ENCODE results near the gene TPRG1L. TPM values are rescaled to one million over a fixed set of nuclear protein-coding genes. Genes with fewer than 3 reads are reported as not detected.

TPRG1L gene
- total and polyA plus RNA-seq, 2 of the 4 experiments (the other 2 are of a cell fraction) = 25.3 to 39.5 TPM

- no peak overlapping the region for H3K27ac ChIP-seq (ENCODE audit: insufficient read depth, low read length)
- H2BK5ac ChIP-seq (ENCODE audit: low read depth, low read length, poor library complexity, severe bottlenecking) = no peak overlapping the region
- H3K4me1 ChIP-seq (ENCODE audit: control insufficient read depth, insufficient read depth, low read length) = no peaks in the 10 kb centered on the region
- H4K5ac ChIP-seq (ENCODE audit: low read depth, low read length) = no peak overlapping the region
- H3K14ac ChIP-seq (replicated peaks; ENCODE audit: low read depth, low read length) = no peak overlapping the region
- no peak for TF ChIP-seq POLR2A (IDR thresholded peaks at IDR 0.05; ENCODE audit: low read depth, low read length)
- TF ChIP-seq RCOR1 (IDR thresholded peaks at IDR 0.05; ENCODE audit: insufficient replicate concordance, low read length) = no peak
- TF ChIP-seq BHLHE40 (IDR thresholded peaks at IDR 0.05; ENCODE audit: low read depth, low read length) = no peak
- no peak for TF ChIP-seq MAZ (IDR thresholded peaks at IDR 0.05; ENCODE audit: borderline replicate concordance, low read depth, low read length)
- no peak for TF ChIP-seq FOS (IDR thresholded peaks at IDR 0.05; ENCODE audit: low read depth, low read length)
- TF ChIP-seq RFX5 (IDR thresholded peaks at IDR 0.05; ENCODE audit: low read depth, low read length) = no peak
- no peak for TF ChIP-seq MAFK (IDR thresholded peaks at IDR 0.05; ENCODE audit: low read depth, low read length)
- no peak for TF ChIP-seq CEBPB (IDR thresholded peaks at IDR 0.05; ENCODE audit: low read depth, low read length)
- no peak for TF ChIP-seq MXI1 (IDR thresholded peaks at IDR 0.05; ENCODE audit: borderline replicate concordance, low read depth, low read length)
- no peak for TF ChIP-seq USF2 (IDR thresholded peaks at IDR 0.05; ENCODE audit: low read depth, low read length)
- TF ChIP-seq CHD1 (IDR thresholded peaks at IDR 0.05; ENCODE audit: low read depth, low read length) = no peak
- TF ChIP-seq ELK1 (IDR thresholded peaks at IDR 0.05; ENCODE audit: borderline replicate concordance, low read depth, low read length) = no peak
- no peak for TF ChIP-seq NFE2L2 (IDR thresholded peaks at IDR 0.05; ENCODE audit: low read depth, low read length)
- TF ChIP-seq RAD21 (IDR thresholded peaks at IDR 0.05; ENCODE audit: low read length) = no peak
- TF ChIP-seq, protein P1, sequence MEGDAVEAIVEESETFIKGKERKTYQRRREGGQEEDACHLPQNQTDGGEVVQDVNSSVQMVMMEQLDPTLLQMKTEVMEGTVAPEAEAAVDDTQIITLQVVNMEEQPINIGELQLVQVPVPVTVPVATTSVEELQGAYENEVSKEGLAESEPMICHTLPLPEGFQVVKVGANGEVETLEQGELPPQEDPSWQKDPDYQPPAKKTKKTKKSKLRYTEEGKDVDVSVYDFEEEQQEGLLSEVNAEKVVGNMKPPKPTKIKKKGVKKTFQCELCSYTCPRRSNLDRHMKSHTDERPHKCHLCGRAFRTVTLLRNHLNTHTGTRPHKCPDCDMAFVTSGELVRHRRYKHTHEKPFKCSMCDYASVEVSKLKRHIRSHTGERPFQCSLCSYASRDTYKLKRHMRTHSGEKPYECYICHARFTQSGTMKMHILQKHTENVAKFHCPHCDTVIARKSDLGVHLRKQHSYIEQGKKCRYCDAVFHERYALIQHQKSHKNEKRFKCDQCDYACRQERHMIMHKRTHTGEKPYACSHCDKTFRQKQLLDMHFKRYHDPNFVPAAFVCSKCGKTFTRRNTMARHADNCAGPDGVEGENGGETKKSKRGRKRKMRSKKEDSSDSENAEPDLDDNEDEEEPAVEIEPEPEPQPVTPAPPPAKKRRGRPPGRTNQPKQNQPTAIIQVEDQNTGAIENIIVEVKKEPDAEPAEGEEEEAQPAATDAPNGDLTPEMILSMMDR (conservative IDR thresholded peaks at IDR 0.05; ENCODE audit: low read depth, low read length) = no peak
- no peak for TF ChIP-seq SMC3 (IDR thresholded peaks at IDR 0.05; ENCODE audit: low read depth, low read length)
- intact Hi-C loops (cut with micrococcal nuclease) = no loop called here
- ATAC-seq (ENCODE audit: low read depth) (no peak), DNase-seq (no peak)
- H3K23ac ChIP-seq (ENCODE audit: low read depth, low read length) = no peak overlapping the region
- H3K9me1 ChIP-seq (ENCODE audit: insufficient read depth, low read length) = no peaks in the 10 kb centered on the region
- no peak overlapping the region for H3K4me2 ChIP-seq (ENCODE audit: low read depth, low read length)
- H3K4me3 ChIP-seq (ENCODE audit: insufficient read depth, low read depth, low read length) = no peak overlapping the region
- no peak overlapping the region for H2BK20ac ChIP-seq (ENCODE audit: low read depth, low read length)
- H3K4ac ChIP-seq (ENCODE audit: low read depth, low read length) = no peak overlapping the region
- no peaks in the 10 kb centered on the region for H4K20me1 ChIP-seq (ENCODE audit: insufficient read depth, low read length)
- no peak overlapping the region for H4K8ac ChIP-seq (ENCODE audit: low read depth in 2 of 2, low read length in 2 of 2)
- no peak overlapping the region for H3K56ac ChIP-seq (ENCODE audit: extremely low read depth, insufficient read depth, low read length)
- CTCF ChIA-PET = interaction anchor here (0.5 kb wide), 1 partner anchor 93 kb away, joined by 3 read pairs; the partner anchor contains the start of gene CCDC27
- no peaks in the 10 kb centered on the region for H3K36me3 ChIP-seq (ENCODE audit: control insufficient read depth, insufficient read depth, low read length)
- no peaks in the 10 kb centered on the region for H3K9me3 ChIP-seq (ENCODE audit: control insufficient read depth, insufficient read depth, low read length)
- no peak overlapping the region for H2AFZ ChIP-seq (replicated peaks; ENCODE audit: low read length, poor library complexity)
- 100% methylated on average over 2 of the region's 15 CpGs; no CpG with 5 or more reads in 1 of the 2 experiments for WGBS, 2 experiments (ENCODE audit: extremely low coverage in 2 of 2, insufficient read length in 1 of 2)
- H2BK15ac ChIP-seq (ENCODE audit: low read depth, low read length) = no peak overlapping the region
- no peaks in the 10 kb centered on the region for H3K79me1 ChIP-seq (ENCODE audit: low read depth in 1 of 2, low read length in 2 of 2)
- dilution Hi-C loops (cut with HindIII; ENCODE audit: low sequenced_read_pairs, unreplicated experiment) = no loop called here
- in situ Hi-C loops (cut with MboI; ENCODE audit: low sequenced_read_pairs) = no loop called here
- no peak overlapping the region for H2BK120ac ChIP-seq (ENCODE audit: low read depth, low read length)
- no peak overlapping the region for H4K91ac ChIP-seq (ENCODE audit: insufficient read depth, low read depth, low read length)
- H3K27me3 ChIP-seq (ENCODE audit: control insufficient read depth, insufficient read depth, low read length) = peaks cover 45% of the 10 kb centered on the region
- no peak overlapping the region for H2AK5ac ChIP-seq (ENCODE audit: low read depth, low read length)
- POLR2A ChIA-PET (ENCODE audit: unreplicated experiment) = no interaction called here
- BruUV-seq (replicated peaks) = no TSS peak
- H3K9ac ChIP-seq (ENCODE audit: low read depth, low read length) = no peak overlapping the region
- H3K18ac ChIP-seq (ENCODE audit: low read depth, low read length) = no peak overlapping the region
- no peak overlapping the region for H2AK9ac ChIP-seq (replicated peaks; ENCODE audit: low read depth, low read length, poor library complexity)
These were observed 34.3 kb downstream of the TPRG1L start for GRCh38 chr1:3659093-3659492.

All from IMR-90 (cell line).